EH (cell line): ENCODE data around the gene INPP5E.
A peak's percentile ranks its signal among the peaks of the same experiment; 100 is the strongest.

Experiments
- DNase-seq: peaks from one replicate; pipeline ENCODE4 v3.0.0-alpha.2; 2015; ENCODE audit warnings: low read depth

INPP5E gene

GRCh38 chr9:136403915-136404800 lies 35.5 kb downstream of the INPP5E start:
- DNase-seq = no peak

- DNase-seq = no peak
These were observed 36.1 kb downstream of the INPP5E start for GRCh38 chr9:136403538-136403914.

GRCh38 chr9:136402067-136402466 lies 37.6 kb downstream of the INPP5E start:
- DNase-seq = no peak

GRCh38 chr9:136401173-136401922 lies 38.3 kb downstream of the INPP5E start:
- no peak for DNase-seq

- peak; percentile 85 for DNase-seq
These were observed 39.4 kb downstream of the INPP5E start, which contains the start of gene SNAPC4 for GRCh38 chr9:136400038-136400834. Gene SNAPC4, minus strand, starts transcription at chr9:136400170. Its CDS starts 1,742 bp downstream, at chr9:136398428.

GRCh38 chr9:136399176-136400037 lies 40.2 kb downstream of the INPP5E start:
- DNase-seq = peak; percentile 11

- no peak for DNase-seq
These were observed 41.4 kb downstream of the INPP5E start for GRCh38 chr9:136398286-136398685.

- no peak for DNase-seq
These were observed 42.0 kb downstream of the INPP5E start for GRCh38 chr9:136397643-136398042.

- no peak for DNase-seq
These were observed 43.5 kb downstream of the INPP5E start for GRCh38 chr9:136396219-136396515.

GRCh38 chr9:136395345-136396218 lies 44.1 kb downstream of the INPP5E start:
- DNase-seq = no peak

- no peak for DNase-seq
These were observed 44.7 kb downstream of the INPP5E start for GRCh38 chr9:136395020-136395340.

- no peak for DNase-seq
These were observed 45.2 kb downstream of the INPP5E start for GRCh38 chr9:136394312-136395019.

GRCh38 chr9:136393531-136393930 lies 46.1 kb downstream of the INPP5E start:
- no peak for DNase-seq

- DNase-seq = no peak
These were observed 46.9 kb downstream of the INPP5E start for GRCh38 chr9:136392538-136393449.

GRCh38 chr9:136391737-136392537 lies 47.7 kb downstream of the INPP5E start:
- DNase-seq = no peak

GRCh38 chr9:136389396-136389795 lies 50.2 kb downstream of the INPP5E start:
- DNase-seq = no peak

GRCh38 chr9:136387217-136387616 lies 52.4 kb downstream of the INPP5E start:
- no peak for DNase-seq

GRCh38 chr9:136386018-136386417 lies 53.6 kb downstream of the INPP5E start:
- DNase-seq = no peak
